H1 (cell line): Measurements from ENCODE around the gene ST7L. TPM values are rescaled to one million over a fixed set of nuclear protein-coding genes. Genes with fewer than 3 reads are reported as not detected.

ENCODE experiments used
- CTCF ChIA-PET: fragments of 300-600 bp; sonication (Branson Sonifier 250); formaldehyde crosslinking; loops from one replicate; lab custom pipeline; 2021; ENCODE audit not compliant: partially characterized antibody; lab: Charles Lee
- POLR2A ChIA-PET: fragments of 300-600 bp; sonication (Branson Sonifier 250); formaldehyde crosslinking; loops from one replicate; lab custom pipeline; 2021; ENCODE audit warnings: inconsistent platforms; ENCODE audit not compliant: partially characterized antibody; lab: Charles Lee
- DNase-seq, 2 experiments: peaks; one replicate each; pipeline versions ENCODE4 v3.0.0 to v3.0.0-alpha.2; 2010 to 2022; ENCODE audit warnings: low spot score in 2 of 2, low read depth in 1 of 2, mixed read lengths in 1 of 2
- FAIRE-seq: peaks from 2 replicates; lab custom pipeline; 2011; peaks lifted over from hg19 to GRCh38; lab: Jason Lieb, UNC
- H2AFZ ChIP-seq: 2 replicates; pipeline ENCODE4 v1.8.1; 2012; ENCODE audit warnings: low read length, inconsistent platforms
- H2AK5ac ChIP-seq: 2 replicates; pipeline ENCODE4 v1.6.1; 2013; ENCODE audit warnings: low read depth, low read length
- H2BK120ac ChIP-seq: replicated peaks from 2 replicates; pipeline ENCODE3; 2013; ENCODE audit warnings: low read depth, low read length, inconsistent platforms
- H2BK12ac ChIP-seq: 2 replicates; pipeline ENCODE4 v1.6.1; 2013; ENCODE audit warnings: low read depth, low read length
- H2BK15ac ChIP-seq: 2 replicates; pipeline ENCODE4 v1.6.1; 2013; ENCODE audit warnings: low read length
- H2BK20ac ChIP-seq: 2 replicates; pipeline ENCODE4 v1.6.1; 2013; ENCODE audit warnings: low read length
- H2BK5ac ChIP-seq: 2 replicates; pipeline ENCODE4 v1.6.1; 2013; ENCODE audit warnings: low read depth, low read length
- H3K14ac ChIP-seq: 2 replicates; pipeline ENCODE4 v1.6.1; 2013; ENCODE audit warnings: inconsistent platforms; ENCODE audit not compliant: insufficient read length
- H3K18ac ChIP-seq: 2 replicates; pipeline ENCODE4 v1.6.1; 2013; ENCODE audit warnings: low read length; ENCODE audit errors: extremely low read depth
- H3K23ac ChIP-seq: 2 replicates; pipeline ENCODE4 v1.6.1; 2013; ENCODE audit warnings: inconsistent platforms; ENCODE audit not compliant: insufficient read length
- H3K23me2 ChIP-seq: 2 replicates; pipeline ENCODE4 v1.6.1; 2013; ENCODE audit warnings: low read depth, low read length
- H3K27ac ChIP-seq: 2 replicates; pipeline ENCODE4 v1.6.1; 2011; ENCODE audit warnings: low read depth, low read length, inconsistent platforms
- H3K27me3 ChIP-seq, 4 experiments: replicated peaks in 1 of 4; 1 replicate in 1 of 4; 2 replicates in 3 of 4; pipeline versions ENCODE4 v1.6.1 to v1.8.1; 2011 to 2013; ENCODE audit warnings: low read length in 3 of 4, mild to moderate bottlenecking in 3 of 4, inconsistent platforms in 2 of 4, mixed read lengths in 2 of 4, moderate library complexity in 1 of 4; ENCODE audit not compliant: control insufficient read depth in 3 of 4, insufficient read depth in 3 of 4; ENCODE audit errors: extremely low read depth in 1 of 4
- H3K36me3 ChIP-seq, 4 experiments: 2 replicates each; pipeline versions ENCODE4 v1.6.1 to v1.8.1; 2011 to 2013; ENCODE audit warnings: mild to moderate bottlenecking in 4 of 4, low read length in 3 of 4, moderate library complexity in 2 of 4, control low read depth in 1 of 4, inconsistent platforms in 1 of 4; ENCODE audit not compliant: insufficient read depth in 4 of 4, control insufficient read depth in 2 of 4
- H3K4ac ChIP-seq: replicated peaks from 2 replicates; pipeline ENCODE3; 2013; ENCODE audit warnings: low read length, low read depth, mixed read lengths, inconsistent platforms; ENCODE audit not compliant: insufficient read length
- H3K4me1 ChIP-seq, 4 experiments: replicated peaks in 1 of 4; 1 replicate in 1 of 4; 2 replicates in 3 of 4; pipeline versions ENCODE4 v1.6.1 to v1.8.1; 2011 to 2013; ENCODE audit warnings: low read length in 3 of 4, inconsistent platforms in 2 of 4, mixed read lengths in 1 of 4; ENCODE audit not compliant: insufficient read depth in 4 of 4, control insufficient read depth in 3 of 4
- H3K4me2 ChIP-seq, 2 experiments: 2 replicates each; pipeline versions ENCODE4 v1.6.1 to v1.8.1; 2011 to 2013; ENCODE audit warnings: low read depth in 2 of 2, low read length in 2 of 2, control low read depth in 1 of 2, inconsistent platforms in 1 of 2, mild to moderate bottlenecking in 1 of 2; ENCODE audit not compliant: insufficient read depth in 1 of 2
- H3K4me3 ChIP-seq, 4 experiments: fragments of 200-600, 300-600 bp in 1 of 4; sonication (generic), shearing (Covaris generic), sonication (Bioruptor Twin) in 1 of 4; 2 replicates each; pipeline versions ENCODE4 v1.5.1 to v1.8.1; 2011 to 2016; ENCODE audit warnings: low read length in 4 of 4, low read depth in 3 of 4, control low read depth in 2 of 4, inconsistent platforms in 2 of 4, mild to moderate bottlenecking in 2 of 4, mixed read lengths in 1 of 4, moderate library complexity in 1 of 4; ENCODE audit not compliant: insufficient read depth in 2 of 4; ENCODE audit errors: extremely low read depth in 1 of 4
- H3K56ac ChIP-seq: replicated peaks from 2 replicates; pipeline ENCODE3; 2013; ENCODE audit warnings: low read depth, mild to moderate bottlenecking, mixed read lengths, low read length, inconsistent platforms; ENCODE audit not compliant: insufficient read length
- H3K79me1 ChIP-seq: 2 replicates; pipeline ENCODE4 v1.6.1; 2013; ENCODE audit warnings: low read depth, low read length, control low read depth
- H3K79me2 ChIP-seq, 2 experiments: 2 replicates each; pipeline versions ENCODE4 v1.6.1 to v1.8.1; 2012 to 2013; ENCODE audit warnings: low read length in 2 of 2, mild to moderate bottlenecking in 2 of 2, inconsistent platforms in 1 of 2; ENCODE audit not compliant: insufficient read depth in 2 of 2, control insufficient read depth in 1 of 2
- H3K9ac ChIP-seq, 4 experiments: replicated peaks in 1 of 4; 1 replicate in 1 of 4; 2 replicates in 3 of 4; pipeline versions ENCODE4 v1.6.1 to v1.8.1; 2011 to 2013; ENCODE audit warnings: low read depth in 3 of 4, low read length in 3 of 4, control low read depth in 2 of 4, mild to moderate bottlenecking in 2 of 4, moderate library complexity in 2 of 4, inconsistent platforms in 1 of 4; ENCODE audit errors: extremely low read depth in 1 of 4
- H3K9me3 ChIP-seq, 2 experiments: 2 replicates each; pipeline versions ENCODE4 v1.6.1 to v1.8.1; 2012 to 2013; ENCODE audit warnings: mild to moderate bottlenecking in 2 of 2, moderate library complexity in 2 of 2, control low read depth in 1 of 2, inconsistent platforms in 1 of 2, low read depth in 1 of 2, low read length in 1 of 2, mixed read lengths in 1 of 2; ENCODE audit not compliant: insufficient read depth in 2 of 2
- H4K20me1 ChIP-seq, 2 experiments: replicated peaks in 1 of 2; 2 replicates each; pipeline versions ENCODE3 to v1.8.1; 2011 to 2013; ENCODE audit warnings: inconsistent platforms in 2 of 2, low read length in 2 of 2, mild to moderate bottlenecking in 1 of 2; ENCODE audit not compliant: insufficient read depth in 2 of 2, control insufficient read depth in 1 of 2
- H4K5ac ChIP-seq: 2 replicates; pipeline ENCODE4 v1.6.1; 2013; ENCODE audit warnings: low read length, low read depth, mixed read lengths, inconsistent platforms; ENCODE audit not compliant: insufficient read length
- H4K8ac ChIP-seq: 2 replicates; pipeline ENCODE4 v1.8.0; 2013; ENCODE audit warnings: mild to moderate bottlenecking, moderate library complexity, low read length, inconsistent platforms; ENCODE audit not compliant: insufficient read depth; ENCODE audit errors: extremely low read depth
- H4K91ac ChIP-seq: replicated peaks from 2 replicates; pipeline ENCODE3; 2013; ENCODE audit warnings: low read length, mixed read lengths, inconsistent platforms; ENCODE audit not compliant: insufficient read length
- POLR2A ChIP-seq, 2 experiments: IDR thresholded peaks; 1 replicate in 1 of 2; 2 replicates in 1 of 2; pipeline ENCODE4 v1.6.1; 2011; ENCODE audit warnings: low read depth in 2 of 2, low read length in 2 of 2, mild to moderate bottlenecking in 2 of 2; ENCODE audit errors: control extremely low read depth in 1 of 2
- RNF2 ChIP-seq: fragments of 200-900, 300-1000 bp; sonication (generic); IDR thresholded peaks from 2 replicates; pipeline ENCODE4 v1.7.1; 2016; ENCODE audit warnings: borderline replicate concordance, low read depth, mild to moderate bottlenecking, antibody characterized with exemption, low read length; ENCODE audit not compliant: poor library complexity, severe bottlenecking; ENCODE audit errors: missing control alignments
- WGBS, 2 experiments: shearing (Covaris generic) in 1 of 2; methylation state at CpG; one replicate each; pipeline versions ENCODE4 v1.1.6 to v1.1.7; 2013 to 2015; ENCODE audit warnings: low lambda C conversion rate in 2 of 2, mixed read lengths in 2 of 2, inconsistent platforms in 1 of 2, low coverage in 1 of 2, missing lambda C conversion rate in 1 of 2; ENCODE audit not compliant: insufficient replicate concordance in 2 of 2, insufficient coverage in 1 of 2, insufficient read length in 1 of 2; ENCODE audit errors: extremely low coverage in 1 of 2, missing lambda C conversion rate in 1 of 2; 5-methylcytosine and 5-hydroxymethylcytosine counted together
- polyA plus RNA-seq, 7 experiments: library from polyadenylated mRNA; depleted of rRNA in 3 of 7; stranded (reverse) in 5 of 7; unstranded in 2 of 7; fragments of >200 nt in 5 of 7; fragments of 200-250 nt in 2 of 7; gene quantifications; 1 replicate in 5 of 7; 2 replicates in 1 of 7; 4 replicates in 1 of 7; pipeline versions ENCODE4 v1.2.1 to v1.2.3, GENCODE V29; 2011 to 2013; ENCODE audit warnings: missing spikeins in 2 of 7, mixed read lengths in 2 of 7
- total RNA-seq: library from RNA; stranded (reverse); fragmentation: NEBNext Ultra II Directional; extraction: Animal tissue kit (Norgen Biotek cat#: 25700); gene quantifications from 2 replicates; pipeline ENCODE4 v1.2.1, GENCODE V29; 2021

The ST7L gene
- total and polyA plus RNA-seq, 2 of the 8 experiments (the other 6 are each of a cell fraction or from before 2014, with no cell fraction given), result 9.6 to 16.2 TPM

DNA sequence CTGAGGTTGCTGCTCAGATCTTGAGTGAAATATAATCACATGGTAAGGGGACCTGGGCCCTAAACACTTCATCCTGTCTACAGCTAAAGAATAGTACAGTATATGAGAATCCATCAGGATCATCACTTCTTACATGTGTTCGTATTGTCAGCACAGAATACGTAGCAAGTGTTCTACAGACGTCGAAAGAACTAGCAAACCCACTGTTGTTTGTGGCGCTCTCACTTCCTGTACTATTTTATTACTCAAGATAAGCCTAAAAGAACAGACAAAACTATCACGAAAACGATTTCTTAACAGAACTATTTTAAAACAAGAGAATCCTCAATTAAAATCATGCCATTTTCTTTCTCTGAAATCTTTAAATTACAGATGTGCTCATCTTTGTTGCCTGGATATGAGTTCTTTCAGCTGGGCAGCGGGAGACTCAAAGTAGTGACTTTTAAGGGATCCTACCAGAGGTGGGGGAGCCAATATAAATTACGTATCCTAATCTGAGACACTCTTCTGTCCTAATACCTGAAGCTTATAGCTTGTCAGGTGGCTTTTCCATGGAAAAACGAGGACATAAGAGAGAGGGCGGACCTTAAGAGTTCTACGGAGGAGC lies 724 bp downstream of the ST7L start:
- Histone ChIP-seq H4K8ac (no peak overlapping the region), H3K79me1 (no peaks in the 10 kb centered on the region; the same call in 1 of the 2 replicates), H2AK5ac (no peak overlapping the region), H3K4me1 (peaks cover 0 to 5% (median 0%) of the 10 kb centered on the region in 4 experiments; a peak in 2 of 7 replicates), H2BK5ac (0 out of 2 replicates have a peak overlapping the region, but pooled peaks have one; percentile 96), H3K9me3 (no peaks in the 10 kb centered on the region; a peak in 1 of 4 replicates), H3K14ac (no peak overlapping the region), H2BK120ac (no peak overlapping the region), H3K4ac (no peak overlapping the region), H4K91ac (no peak overlapping the region), H3K56ac (no peak overlapping the region), H3K79me2 (peaks cover 12 to 55% of the 10 kb centered on the region in 2 experiments), H3K27ac (peak overlapping the region; percentile 96), H3K9ac (peak overlapping the region; percentile 97 to 99 (median 98)), H4K20me1 (peaks cover 3% of the 10 kb centered on the region in 2 experiments), H2AFZ (peak overlapping the region; percentile 3; the same call in 1 of the 2 replicates), H3K18ac (no peak overlapping the region), H3K36me3 (peaks cover 0 to 17% (median 4%) of the 10 kb centered on the region in 4 experiments; a peak in 3 of 8 replicates), H3K4me3 (peak overlapping the region; percentile 84 to 98 (median 96)), H3K4me2 (peak overlapping the region; percentile 75 to 79), H3K23ac (no peak overlapping the region), H2BK20ac (no peak overlapping the region), H3K27me3 (no peaks in the 10 kb centered on the region), H3K23me2 (peaks cover 13% of the 10 kb centered on the region), H2BK12ac (no peak overlapping the region), H4K5ac (no peak overlapping the region), H2BK15ac (no peak overlapping the region)
- ChIA-PET POLR2A (interaction anchor here (0.6 to 4.8 kb wide), 16 partner anchors 9 to 424 kb away, joined by 3 to 34 read pairs (median 3); partner anchors contain the start of genes MOV10 and RHOC), CTCF (interaction anchor here (1.1 to 2.3 kb wide), 3 partner anchors 56 to 228 kb away, joined by 4 to 13 read pairs (median 8); partner anchors contain the start of gene MOV10)
- TF ChIP-seq POLR2A (IDR thresholded peaks at IDR 0.05; ENCODE audit: control extremely low read depth in 1 of 2, low read depth in 2 of 2, low read length in 2 of 2) (peak in 1 of 2 experiments; percentile 22; a peak in 1 of 3 replicates), RNF2 (no peak)
- WGBS, 2 experiments, result 6% methylated on average over 12 of the region's 12 CpGs; no CpG with 5 or more reads in 1 of the 2 experiments
- FAIRE-seq, result no peak
- no peak for DNase-seq
